ENCODE results near the gene KIF3A. TPM values are rescaled to one million over a fixed set of nuclear protein-coding genes. Genes with fewer than 3 reads are reported as not detected.

Gene KIF3A
- total and polyA plus RNA-seq, 7 experiments from 2014 or later, result 7.5 to 30.0 (median 11.4) TPM

- H3K9me3 ChIP-seq (ENCODE audit: control insufficient read depth in 2 of 3, low read length in 3 of 3), result no peaks in the 10 kb centered on the region
- Mint-ChIP-seq H3K9me3 (peaks cover 0 to 3% (median 0%) of the 10 kb centered on the region in 11 donors), H3K4me1 (peaks cover 0 to 32% (median 0%) of the 10 kb centered on the region in 7 donors), H3K4me3 (no peak overlapping the region), H3K27me3 (peaks cover 0 to 9% (median 0%) of the 10 kb centered on the region in 5 donors), H3K36me3 (no peaks in the 10 kb centered on the region), H3K27ac (no peak overlapping the region)
- H3K27ac ChIP-seq (ENCODE audit: low read depth, low read length), result no peak overlapping the region
- no peaks in the 10 kb centered on the region for H3K27me3 ChIP-seq (ENCODE audit: control insufficient read depth in 2 of 2, insufficient read depth in 2 of 2, low read length in 2 of 2)
- peaks cover 0 to 20% of the 10 kb centered on the region in 2 donors for H3K4me1 ChIP-seq (ENCODE audit: control insufficient read depth in 2 of 2, insufficient read depth in 2 of 2, low read length in 2 of 2)
- ATAC-seq (no peak), DNase-seq (no peak)
- H3K4me3 ChIP-seq (ENCODE audit: low read length), result no peak overlapping the region
- CTCF ChIA-PET, result no interaction called here
- POLR2A ChIA-PET, result no interaction called here
- intact Hi-C loops (cut with micrococcal nuclease), result no loop called here
- H3K36me3 ChIP-seq (ENCODE audit: control insufficient read depth in 2 of 3, insufficient read depth in 3 of 3, low read length in 3 of 3), result no peaks in the 10 kb centered on the region
These were observed 69.3 kb downstream of the KIF3A start for GRCh38 chr5:132667761-132668705.

- H3K9me3 ChIP-seq (ENCODE audit: control insufficient read depth in 2 of 3, low read length in 3 of 3), result no peaks in the 10 kb centered on the region
- Mint-ChIP-seq H3K9me3 (peaks cover 0 to 3% (median 0%) of the 10 kb centered on the region in 11 donors), H3K36me3 (no peaks in the 10 kb centered on the region), H3K4me3 (no peak overlapping the region), H3K4me1 (peaks cover 0 to 38% (median 0%) of the 10 kb centered on the region in 7 donors), H3K27me3 (peaks cover 0 to 9% (median 0%) of the 10 kb centered on the region in 5 donors), H3K27ac (no peak overlapping the region)
- DNase-seq (no peak), ATAC-seq (no peak)
- H3K27ac ChIP-seq (ENCODE audit: low read depth, low read length), result no peak overlapping the region
- no peaks in the 10 kb centered on the region for H3K36me3 ChIP-seq (ENCODE audit: control insufficient read depth in 2 of 3, insufficient read depth in 3 of 3, low read length in 3 of 3)
- H3K27me3 ChIP-seq (ENCODE audit: control insufficient read depth in 2 of 2, insufficient read depth in 2 of 2, low read length in 2 of 2), result no peaks in the 10 kb centered on the region
- peaks cover 0 to 28% of the 10 kb centered on the region in 2 donors for H3K4me1 ChIP-seq (ENCODE audit: control insufficient read depth in 2 of 2, insufficient read depth in 2 of 2, low read length in 2 of 2)
- ChIA-PET POLR2A (no interaction called here), CTCF (no interaction called here)
- H3K4me3 ChIP-seq (ENCODE audit: low read length), result no peak overlapping the region
- intact Hi-C loops (cut with micrococcal nuclease), result no loop called here
These were observed 70.0 kb downstream of the KIF3A start for GRCh38 chr5:132667309-132667708.

- CTCF ChIA-PET, result no interaction called here
- POLR2A ChIA-PET, result no interaction called here
- H3K4me1 Mint-ChIP-seq, result peaks cover 0 to 45% (median 0%) of the 10 kb centered on the region in 7 donors
These were observed 70.8 kb downstream of the KIF3A start for GRCh38 chr5:132666310-132667123.

GRCh38 chr5:132665574-132666080 lies 71.7 kb downstream of the KIF3A start:
- H3K4me3 ChIP-seq (ENCODE audit: low read length), result no peak overlapping the region
- H3K36me3 ChIP-seq (ENCODE audit: control insufficient read depth in 2 of 3, insufficient read depth in 3 of 3, low read length in 3 of 3), result no peaks in the 10 kb centered on the region
- Mint-ChIP-seq H3K27ac (peak overlapping the region in 1 of 9 donors; percentile 48), H3K27me3 (peaks cover 0 to 9% (median 0%) of the 10 kb centered on the region in 5 donors), H3K4me1 (peaks cover 0 to 52% (median 0%) of the 10 kb centered on the region in 7 donors), H3K4me3 (no peak overlapping the region), H3K9me3 (no peaks in the 10 kb centered on the region), H3K36me3 (no peaks in the 10 kb centered on the region)
- intact Hi-C loops (cut with micrococcal nuclease), result no loop called here
- H3K27ac ChIP-seq (ENCODE audit: low read depth, low read length), result no peak overlapping the region
- no peaks in the 10 kb centered on the region for H3K9me3 ChIP-seq (ENCODE audit: control insufficient read depth in 2 of 3, low read length in 3 of 3)
- ChIA-PET CTCF (no interaction called here), POLR2A (no interaction called here)
- no peak for ATAC-seq
- peaks cover 0 to 28% of the 10 kb centered on the region in 2 donors for H3K4me1 ChIP-seq (ENCODE audit: control insufficient read depth in 2 of 2, insufficient read depth in 2 of 2, low read length in 2 of 2)
- H3K27me3 ChIP-seq (ENCODE audit: control insufficient read depth in 2 of 2, insufficient read depth in 2 of 2, low read length in 2 of 2), result no peaks in the 10 kb centered on the region
- no peak for DNase-seq

More at GRCh38 chr5:132666310-132667123, 70.8 kb downstream of the KIF3A start:
- no peaks in the 10 kb centered on the region for H3K27me3 ChIP-seq (ENCODE audit: control insufficient read depth in 2 of 2, insufficient read depth in 2 of 2, low read length in 2 of 2)
- Mint-ChIP-seq H3K4me3 (no peak overlapping the region), H3K27ac (peak overlapping the region in 1 of 9 donors; percentile 5), H3K27me3 (peaks cover 0 to 9% (median 0%) of the 10 kb centered on the region in 5 donors), H3K36me3 (no peaks in the 10 kb centered on the region), H3K9me3 (peaks cover 0 to 3% (median 0%) of the 10 kb centered on the region in 11 donors)
- no peaks in the 10 kb centered on the region for H3K36me3 ChIP-seq (ENCODE audit: control insufficient read depth in 2 of 3, insufficient read depth in 3 of 3, low read length in 3 of 3)
- peak; percentile 65 for ATAC-seq
- no peak overlapping the region for H3K4me3 ChIP-seq (ENCODE audit: low read length)
- intact Hi-C loops (cut with micrococcal nuclease), result no loop called here
- peaks cover 0 to 28% of the 10 kb centered on the region in 2 donors for H3K4me1 ChIP-seq (ENCODE audit: control insufficient read depth in 2 of 2, insufficient read depth in 2 of 2, low read length in 2 of 2)
- no peak for DNase-seq
- H3K27ac ChIP-seq (ENCODE audit: low read depth, low read length), result no peak overlapping the region
- H3K9me3 ChIP-seq (ENCODE audit: control insufficient read depth in 2 of 3, low read length in 3 of 3), result no peaks in the 10 kb centered on the region

- DNase-seq, result no peak
- CTCF ChIA-PET, result no interaction called here
- H3K9me3 Mint-ChIP-seq, result no peaks in the 10 kb centered on the region
These were observed 72.6 kb downstream of the KIF3A start for GRCh38 chr5:132664696-132665209.

More at GRCh38 chr5:132664696-132665209, 72.6 kb downstream of the KIF3A start:
- intact Hi-C loops (cut with micrococcal nuclease), result loop anchor here in 1 of 2 donors (5.0 kb wide), 1 partner anchor 38 kb away; no protein-coding TSS in a partner anchor
- H3K4me3 ChIP-seq (ENCODE audit: low read length), result no peak overlapping the region
- no peaks in the 10 kb centered on the region for H3K36me3 ChIP-seq (ENCODE audit: control insufficient read depth in 2 of 3, insufficient read depth in 3 of 3, low read length in 3 of 3)
- no peak overlapping the region for H3K27ac ChIP-seq (ENCODE audit: low read depth, low read length)
- H3K36me3 Mint-ChIP-seq, result no peaks in the 10 kb centered on the region
- peaks cover 0 to 57% (median 0%) of the 10 kb centered on the region in 7 donors for H3K4me1 Mint-ChIP-seq
- POLR2A ChIA-PET, result no interaction called here
- H3K4me1 ChIP-seq (ENCODE audit: control insufficient read depth in 2 of 2, insufficient read depth in 2 of 2, low read length in 2 of 2), result peaks cover 0 to 28% of the 10 kb centered on the region in 2 donors
- ATAC-seq, result no peak
- no peaks in the 10 kb centered on the region for H3K27me3 ChIP-seq (ENCODE audit: control insufficient read depth in 2 of 2, insufficient read depth in 2 of 2, low read length in 2 of 2)
- H3K4me3 Mint-ChIP-seq, result peak overlapping the region in 1 of 10 donors; percentile 55
- peak overlapping the region in 1 of 9 donors; percentile 91 for H3K27ac Mint-ChIP-seq
- H3K27me3 Mint-ChIP-seq, result peaks cover 0 to 9% (median 0%) of the 10 kb centered on the region in 5 donors
- no peaks in the 10 kb centered on the region for H3K9me3 ChIP-seq (ENCODE audit: control insufficient read depth in 2 of 3, low read length in 3 of 3)

All from naive thymus-derived CD4-positive, alpha-beta T cell (primary cell).